HG03432 (cell line): ENCODE results near the gene MED9.

Experiments used
- ATAC-seq: cut with Tn5 transposase; IDR thresholded peaks from one replicate; pipeline ENCODE4 v1.9.1; 2021; ENCODE audit warnings: mild to moderate bottlenecking, moderate library complexity; ENCODE audit not compliant: unreplicated experiment

The MED9 gene

DNA sequence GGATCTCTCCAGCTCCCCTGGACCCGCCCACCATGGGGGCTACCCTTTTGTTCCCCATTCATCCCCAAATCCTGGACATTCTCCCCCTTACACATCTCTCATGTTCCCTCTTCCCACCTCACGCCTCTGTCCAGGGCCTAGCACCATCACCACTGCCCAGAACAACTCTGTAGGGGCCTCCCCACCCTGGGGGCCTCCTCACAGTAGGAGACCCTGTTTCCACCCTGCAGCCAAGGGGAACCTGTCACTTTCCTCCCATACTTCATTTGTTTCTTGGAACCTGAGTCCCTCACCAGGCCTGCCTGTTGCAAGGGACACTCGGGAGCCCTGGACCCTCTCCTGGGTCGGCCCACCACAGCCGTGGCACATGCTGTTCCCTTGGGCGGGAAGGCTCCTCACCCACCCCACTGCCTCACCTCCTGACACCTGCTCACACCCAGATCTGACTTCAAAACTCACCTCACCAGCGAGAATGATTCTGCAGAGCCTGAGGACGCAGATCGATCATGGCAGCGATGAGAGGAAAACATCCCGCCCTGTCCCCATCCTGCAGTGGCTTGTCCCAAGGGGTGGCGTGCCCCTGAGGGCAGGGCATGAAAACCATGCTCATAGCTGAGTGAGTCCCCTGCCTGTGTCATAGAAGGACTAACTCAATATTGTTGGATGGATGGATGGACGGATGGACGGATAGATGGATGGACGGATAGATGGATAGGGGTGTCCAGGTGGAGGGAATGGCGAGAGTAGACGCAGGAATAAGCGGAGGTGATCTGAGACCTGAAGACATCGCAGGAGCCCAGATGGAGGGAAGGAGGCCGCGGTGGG, 26.2 kb downstream of the MED9 start:
- no peak for ATAC-seq

DNA sequence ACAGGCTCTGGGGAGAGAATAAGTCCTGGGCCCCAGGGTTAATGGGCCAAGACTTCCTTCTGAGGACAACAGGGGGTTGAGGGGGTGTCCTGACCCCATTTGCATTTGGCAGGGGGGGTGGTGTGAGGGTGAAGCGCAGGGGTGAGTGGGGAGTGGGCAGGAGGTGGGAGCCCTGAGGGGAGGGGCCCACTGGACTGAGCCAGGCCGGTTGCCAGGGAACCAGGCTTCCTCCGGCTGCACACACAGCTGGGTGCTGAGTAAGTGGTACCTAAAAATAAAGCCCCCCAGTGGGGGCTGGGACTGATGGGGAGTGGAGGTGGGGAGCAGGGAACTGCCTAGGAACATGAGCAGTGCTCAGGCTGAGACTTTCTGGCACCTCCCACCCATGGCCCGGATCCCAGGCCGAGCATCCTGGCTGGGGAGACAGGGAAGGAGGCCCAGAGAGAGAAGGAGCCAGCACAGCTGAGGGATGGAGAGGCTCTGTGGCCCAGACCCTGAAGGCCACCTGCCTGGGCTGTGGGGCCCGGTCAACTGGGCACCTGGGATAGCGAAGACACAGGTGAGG, 26.8 kb downstream of the MED9 start:
- no peak for ATAC-seq

DNA sequence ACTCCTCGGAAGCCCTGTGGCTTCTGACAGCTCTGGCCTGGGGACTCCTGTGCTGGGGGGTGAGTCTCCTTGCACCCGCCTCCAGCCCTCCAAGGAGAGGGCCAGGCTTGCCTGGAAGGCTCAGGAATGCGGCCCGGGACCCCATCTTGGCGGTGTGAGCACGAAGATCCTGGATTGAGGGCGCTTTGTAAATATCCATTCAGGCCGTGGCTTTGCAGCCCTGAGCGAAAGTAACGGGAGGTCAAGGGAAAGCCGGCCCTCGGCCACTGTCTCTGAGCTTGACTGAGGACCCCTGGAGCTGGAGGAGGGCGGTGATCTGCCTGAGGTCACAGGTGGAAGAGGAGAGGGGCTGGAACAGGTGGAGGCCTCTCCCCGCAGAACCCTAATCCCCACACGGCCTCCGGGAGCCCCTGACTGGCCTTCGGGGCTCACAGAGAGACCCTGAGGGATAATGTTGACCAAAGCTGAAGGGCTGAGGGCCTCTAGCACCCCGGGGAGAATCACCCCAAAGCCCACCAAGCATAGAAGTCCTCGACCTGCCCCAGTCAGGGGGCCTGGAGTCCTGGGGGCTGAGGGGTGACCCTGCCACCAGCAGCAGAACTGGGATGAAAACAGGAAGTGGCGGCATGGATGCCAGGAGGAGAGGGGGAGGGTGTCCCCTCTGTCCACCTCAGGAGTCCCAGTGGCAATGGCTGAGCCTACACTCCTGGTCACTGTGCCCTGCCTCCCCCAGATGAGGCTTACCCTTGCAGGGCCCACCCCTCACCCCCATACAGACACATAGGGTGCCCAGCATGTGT, 27.7 kb downstream of the MED9 start:
- ATAC-seq: no peak

DNA sequence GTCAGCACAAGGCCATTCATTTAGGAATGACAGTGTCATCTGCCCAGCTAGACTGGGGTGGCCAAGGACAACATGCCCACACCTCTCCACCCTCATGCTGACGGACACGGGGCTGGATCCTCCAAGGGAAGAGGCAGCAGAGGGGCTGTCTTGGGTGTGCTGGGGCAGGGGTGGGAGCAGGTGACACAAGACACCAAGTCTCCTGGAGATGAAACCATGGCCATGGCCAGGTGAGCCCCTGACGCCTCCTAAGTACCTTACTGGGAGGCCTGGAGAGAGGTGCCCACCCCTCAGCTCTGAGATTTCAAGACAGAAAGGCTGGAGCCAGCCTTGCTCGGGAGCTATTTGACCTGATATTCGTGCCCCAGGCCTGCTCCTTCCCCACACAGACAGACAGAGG, 28.4 kb downstream of the MED9 start:
- ATAC-seq: no peak

DNA sequence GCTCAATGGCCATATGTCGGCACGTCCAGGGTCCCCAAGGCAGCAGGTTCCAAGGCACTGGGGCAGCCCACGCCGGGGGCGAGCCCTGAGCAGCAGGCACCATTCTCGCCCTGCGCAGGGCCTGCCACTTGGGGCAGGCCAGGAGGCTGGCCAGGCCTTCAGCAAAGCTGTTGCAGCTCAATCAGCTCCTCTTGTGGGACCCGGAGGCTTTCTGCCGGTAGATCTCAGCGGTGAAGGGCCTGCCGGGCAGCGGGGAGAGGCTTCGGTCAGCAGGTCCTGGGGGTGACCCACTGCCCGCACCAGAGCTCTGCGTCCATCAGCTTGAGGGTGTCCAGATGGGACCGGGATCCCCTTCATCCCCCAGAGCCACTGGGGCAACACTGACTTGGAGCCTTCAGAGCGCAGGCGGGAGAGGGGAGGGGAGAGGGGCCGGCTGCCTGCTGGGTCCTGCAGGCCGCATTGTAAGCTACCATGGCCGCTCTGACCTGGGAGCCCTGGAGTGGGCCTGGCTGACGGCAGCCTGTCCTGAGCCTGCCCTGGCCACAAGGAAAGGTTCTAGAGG, 28.9 kb downstream of the MED9 start:
- no peak for ATAC-seq

DNA sequence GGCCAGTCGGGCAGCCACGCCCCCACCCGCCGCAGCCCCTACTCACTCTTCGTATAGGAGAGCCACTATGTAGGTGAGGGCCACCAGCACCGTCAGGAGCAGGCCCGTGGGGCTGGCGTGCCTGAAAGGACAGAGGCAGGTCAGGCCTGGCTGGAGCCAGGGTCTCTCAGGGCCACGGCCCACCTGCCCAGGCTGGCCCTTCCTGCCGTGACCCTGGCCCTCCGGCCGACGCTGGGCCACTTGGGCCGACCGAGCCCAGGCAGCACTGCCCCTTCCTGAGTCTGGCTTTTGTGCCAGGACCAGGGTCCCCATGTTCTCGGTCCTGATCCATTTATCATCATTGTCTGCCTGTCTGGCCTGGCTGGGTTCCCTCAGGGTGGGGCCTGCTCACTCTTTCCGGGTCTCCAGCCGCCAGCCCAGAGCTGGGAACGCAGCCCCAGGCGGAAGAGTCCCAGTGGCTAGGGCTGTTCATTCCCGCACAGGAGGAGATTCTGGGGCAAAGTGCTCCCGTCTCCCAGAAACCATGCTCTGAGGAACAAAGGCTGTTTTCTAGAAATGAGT, 29.5 kb downstream of the MED9 start:
- no peak for ATAC-seq

DNA sequence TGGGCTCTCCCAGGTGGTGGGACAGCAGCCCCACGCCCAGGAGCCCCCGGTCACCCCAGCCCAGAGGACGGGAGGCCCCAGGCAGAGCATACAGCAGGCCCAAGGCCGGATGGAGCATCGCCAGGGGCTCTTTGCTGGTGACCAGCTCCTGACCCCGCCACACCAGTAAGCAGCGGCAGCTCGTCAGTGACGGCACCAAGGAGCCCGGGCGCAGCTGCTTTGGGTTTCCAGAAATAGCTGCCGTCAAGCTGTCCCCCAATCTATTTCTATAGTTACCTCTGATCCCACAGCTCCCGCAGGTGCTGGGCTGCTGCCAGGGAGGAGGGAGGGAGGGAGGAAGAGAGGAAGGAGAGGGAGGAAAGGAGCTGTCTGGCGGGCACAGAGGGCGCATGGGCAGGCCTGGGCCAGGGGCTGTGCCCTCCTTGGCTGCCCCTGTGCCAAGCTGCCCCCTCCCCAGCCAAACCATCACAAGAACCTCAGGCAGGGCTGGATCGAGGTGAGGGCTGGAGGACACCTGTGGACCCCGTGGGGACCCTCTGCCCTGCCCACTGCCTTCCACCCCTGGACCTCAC, 30.2 kb downstream of the MED9 start:
- no peak for ATAC-seq

DNA sequence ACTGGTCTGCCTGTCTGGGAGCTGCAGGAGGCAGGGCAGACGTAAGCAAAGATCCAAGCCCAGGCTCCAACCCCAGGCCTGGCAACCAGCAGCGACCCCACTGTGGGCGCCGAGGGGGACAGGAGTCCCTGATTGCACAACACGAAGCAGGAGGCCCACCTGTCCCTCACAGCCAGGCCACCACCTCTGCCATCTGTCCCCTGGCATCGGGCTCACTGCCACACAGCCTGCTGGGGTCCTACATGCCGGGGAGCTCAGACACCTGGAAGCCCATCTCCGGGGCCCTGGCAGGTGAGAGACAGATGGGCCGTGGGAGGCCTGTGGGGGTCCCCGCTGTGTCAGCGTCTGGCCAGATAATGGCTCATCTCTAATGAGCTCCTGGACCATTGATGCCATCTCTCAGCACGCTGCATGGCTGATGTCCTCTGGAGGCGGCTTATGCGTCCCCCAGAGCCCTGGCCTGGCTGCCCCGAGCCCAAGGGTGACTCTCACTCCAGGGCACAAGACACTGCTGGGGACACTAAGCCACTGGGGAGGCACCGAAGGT, 30.7 kb downstream of the MED9 start:
- no peak for ATAC-seq

DNA sequence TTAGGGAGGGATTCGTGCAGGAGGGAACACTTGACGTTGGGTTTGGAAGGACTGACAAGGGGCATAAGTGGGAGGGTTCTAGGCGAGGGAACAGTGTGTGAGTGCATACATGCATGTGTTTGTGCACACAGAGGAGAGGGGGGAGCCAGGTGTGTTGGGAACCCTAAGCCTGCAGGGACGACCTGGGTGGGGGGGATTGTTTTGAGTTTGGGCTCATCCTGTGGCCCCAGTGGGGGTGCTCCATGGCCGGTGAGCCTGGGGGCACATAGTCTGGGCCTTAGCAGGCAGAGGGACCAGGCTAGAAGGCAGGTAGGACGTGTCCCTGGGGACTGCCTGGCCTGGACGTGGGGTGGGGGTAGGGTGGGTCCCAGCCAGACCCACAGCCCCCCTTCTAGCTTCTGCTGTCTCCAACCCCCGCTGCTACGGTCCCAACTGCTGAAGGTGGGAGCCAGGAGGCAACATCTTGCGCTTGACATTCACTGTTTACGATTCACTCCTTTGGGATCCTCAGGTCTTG, 31.3 kb downstream of the MED9 start:
- no peak for ATAC-seq

DNA sequence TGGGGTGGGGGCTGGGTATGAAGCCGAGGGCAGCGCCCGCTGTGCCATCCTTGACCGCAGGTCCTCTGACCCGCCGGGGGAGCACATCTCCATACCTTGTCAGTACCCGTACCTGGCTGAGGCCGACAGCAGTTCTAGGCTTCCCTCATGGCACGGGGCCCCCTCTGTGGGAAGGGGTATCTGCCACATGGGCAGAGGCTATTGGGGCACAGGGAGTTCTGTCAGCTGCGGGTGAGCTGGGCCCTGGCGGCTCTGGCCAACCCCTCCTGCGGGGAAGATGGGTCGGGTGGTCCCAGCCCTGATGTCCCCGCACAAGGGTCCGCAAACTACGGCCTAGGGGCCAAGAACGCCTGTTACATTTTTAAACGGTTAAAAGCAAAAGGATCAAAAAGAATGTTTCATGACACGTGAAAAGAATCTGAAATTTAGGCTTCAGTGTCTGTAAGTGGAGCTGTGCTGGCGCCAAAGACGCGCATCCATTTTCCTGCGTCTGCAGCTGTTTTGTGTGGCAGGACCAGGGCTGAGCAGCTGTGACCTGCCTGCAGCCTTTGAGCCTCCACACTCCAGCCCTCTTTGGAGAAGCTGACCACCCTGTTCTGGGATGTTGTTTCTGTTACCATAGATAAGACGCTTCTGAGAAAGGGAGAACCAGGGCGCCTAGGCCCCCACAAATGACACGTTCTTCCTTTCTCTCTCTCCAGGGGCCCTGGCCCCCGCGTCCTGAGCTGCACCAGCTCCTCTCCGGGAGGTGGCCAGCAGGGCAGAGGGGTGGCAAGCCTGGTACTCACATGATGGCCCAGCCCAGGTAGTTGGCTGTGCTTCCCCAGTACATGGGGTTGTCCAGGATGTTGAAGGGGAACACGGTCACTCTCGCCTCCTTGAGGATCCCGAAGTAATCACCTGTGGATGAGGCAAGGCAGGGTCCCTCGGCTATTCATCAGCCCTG, 32.1 kb downstream of the MED9 start:
- no peak for ATAC-seq

DNA sequence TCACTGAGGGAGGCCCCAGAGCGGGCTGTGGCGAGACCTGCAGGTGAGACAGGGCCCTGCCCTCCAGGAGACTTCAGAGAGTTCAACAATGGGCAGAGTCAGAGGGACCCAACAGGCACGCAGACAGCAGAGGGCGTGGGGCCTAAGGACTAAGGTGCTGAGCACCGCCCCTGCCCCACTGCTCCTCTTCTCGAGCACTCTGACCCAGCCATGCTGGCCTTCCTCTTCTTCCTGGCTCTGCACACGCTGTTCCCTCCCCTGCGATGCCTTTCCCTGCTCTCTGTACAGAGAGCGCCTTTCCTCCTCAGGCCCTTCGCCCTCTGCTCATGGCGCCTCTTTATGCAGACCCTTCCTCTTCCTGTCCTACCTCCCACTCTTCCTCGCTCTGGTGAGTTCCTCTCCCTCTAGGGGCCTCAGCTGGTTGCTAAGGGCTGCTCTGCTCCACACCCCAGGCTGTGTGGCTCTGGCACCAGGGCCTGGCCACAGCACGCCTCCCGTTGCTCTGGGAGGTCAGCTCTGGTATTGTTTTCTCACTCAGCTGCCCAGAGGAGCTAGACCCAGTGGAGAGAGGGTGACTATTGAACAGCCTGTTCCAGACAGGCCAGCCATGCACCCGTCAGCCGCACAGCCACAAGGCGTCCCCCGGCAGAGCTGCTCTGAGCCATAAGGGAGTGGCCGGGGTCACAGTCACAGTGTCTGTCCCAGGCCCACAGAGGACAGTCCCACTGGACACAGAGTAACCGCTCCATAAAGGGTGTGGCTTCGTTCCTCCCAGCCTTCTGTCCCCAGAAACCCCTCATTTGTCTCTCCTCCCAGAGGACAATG, 33.0 kb downstream of the MED9 start:
- no peak for ATAC-seq

DNA sequence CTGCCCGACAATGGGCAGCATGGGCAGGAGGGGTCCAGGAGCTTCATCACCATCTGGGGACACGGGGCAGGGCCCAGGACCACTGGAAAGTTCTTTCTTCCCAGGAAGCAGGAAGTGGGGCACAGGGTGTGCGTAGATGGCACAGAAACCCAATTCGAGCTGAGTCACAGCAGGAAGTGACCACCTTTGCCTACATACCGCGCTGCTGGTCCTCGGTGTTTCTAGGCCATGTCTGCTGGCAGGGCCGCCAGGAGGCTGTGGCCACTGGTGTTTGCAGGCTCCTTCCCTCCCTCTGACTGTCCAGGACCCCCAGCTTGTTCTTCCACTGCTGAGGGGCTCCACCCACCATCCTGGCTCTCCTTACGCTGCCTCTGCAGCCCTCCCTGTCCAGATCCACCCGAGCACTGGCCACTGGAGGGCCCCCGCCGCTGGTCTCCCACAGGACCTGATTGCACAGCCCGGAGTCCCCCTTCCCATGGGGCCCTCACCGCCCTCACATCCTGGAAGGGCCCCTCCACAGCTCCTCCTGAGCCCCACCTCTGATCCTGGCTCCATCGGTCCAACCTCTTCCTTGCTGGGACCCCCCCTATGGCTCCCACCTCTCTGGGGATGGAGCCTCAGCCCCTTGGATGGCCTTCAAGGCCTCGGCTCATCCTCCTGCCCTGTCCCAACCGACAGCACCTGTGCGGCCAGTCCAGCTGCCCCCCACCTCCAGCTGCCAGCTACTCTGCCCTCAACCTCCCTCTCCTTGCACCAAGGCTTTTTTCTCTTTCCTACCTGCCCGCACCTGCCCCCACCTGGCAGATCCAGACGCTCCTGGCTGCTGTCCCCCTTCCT, 33.9 kb downstream of the MED9 start:
- no peak for ATAC-seq

DNA sequence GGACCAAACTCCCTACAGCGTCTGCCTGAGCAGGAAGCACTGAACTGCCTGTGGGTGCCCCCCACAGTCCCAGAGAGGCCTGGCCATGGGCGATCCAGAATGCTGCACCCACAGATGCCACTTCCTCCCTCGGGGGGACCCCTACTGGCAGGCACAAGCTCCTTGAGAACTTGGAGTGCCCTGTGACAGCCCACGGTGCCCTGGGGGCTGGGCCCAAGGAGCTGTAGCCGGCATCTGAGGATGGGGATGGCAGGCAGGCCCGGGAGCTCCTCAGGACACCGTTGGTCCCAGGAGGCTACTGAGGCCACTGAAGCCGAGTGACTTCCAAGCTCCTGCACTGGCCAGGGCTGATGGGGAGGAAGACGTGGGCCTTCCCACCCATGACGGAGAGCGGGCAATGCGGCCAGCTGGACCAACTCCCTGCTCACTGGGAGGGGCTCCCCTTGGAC, 34.5 kb downstream of the MED9 start:
- no peak for ATAC-seq

DNA sequence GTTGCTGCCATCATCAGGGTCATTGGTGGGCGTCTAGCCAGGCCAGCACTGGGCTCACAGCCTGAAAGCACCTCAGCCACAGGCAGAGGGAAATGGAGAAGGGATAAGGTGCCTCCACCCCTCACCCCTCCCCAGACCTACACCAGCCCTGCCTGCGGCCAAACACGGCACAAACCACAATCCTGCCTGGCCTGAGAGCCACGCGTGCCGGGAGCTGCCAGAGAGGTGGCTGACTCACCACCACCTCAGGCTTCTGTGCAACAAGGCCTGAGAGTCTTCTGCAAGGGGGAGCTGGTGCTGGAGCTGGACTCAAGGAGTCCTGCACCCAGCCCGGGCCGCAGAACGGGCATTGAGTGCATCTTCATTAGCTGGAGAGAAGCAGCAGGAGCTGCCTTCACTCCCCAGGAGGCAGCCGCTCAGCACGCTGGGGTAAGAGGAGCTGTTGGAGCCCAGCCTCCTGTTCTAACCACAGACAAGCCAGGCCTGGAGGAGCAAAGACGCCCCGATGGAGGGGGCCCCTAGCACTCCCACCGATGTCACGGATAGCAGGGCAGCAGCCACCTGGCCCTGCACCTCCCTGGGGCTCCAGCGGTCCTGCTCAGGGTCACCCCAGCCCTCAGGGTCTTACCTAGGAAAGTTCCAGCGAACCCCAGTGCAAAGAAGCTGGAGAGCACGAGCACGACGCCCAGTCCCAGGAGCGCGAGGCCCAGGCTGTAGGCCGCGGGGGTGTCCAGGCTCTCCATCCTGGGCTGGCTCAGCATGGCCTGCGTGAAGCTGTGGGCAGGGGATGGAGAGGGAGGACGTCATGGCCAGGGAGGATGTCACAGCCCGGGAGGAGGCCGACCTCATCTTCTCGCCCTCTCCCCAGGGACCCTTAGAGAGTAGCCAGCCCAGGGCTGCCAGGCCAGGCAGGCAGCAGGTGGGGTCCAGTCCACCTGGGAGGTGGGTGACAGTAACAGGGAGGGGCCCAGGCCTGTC, 35.4 kb downstream of the MED9 start:
- no peak for ATAC-seq

DNA sequence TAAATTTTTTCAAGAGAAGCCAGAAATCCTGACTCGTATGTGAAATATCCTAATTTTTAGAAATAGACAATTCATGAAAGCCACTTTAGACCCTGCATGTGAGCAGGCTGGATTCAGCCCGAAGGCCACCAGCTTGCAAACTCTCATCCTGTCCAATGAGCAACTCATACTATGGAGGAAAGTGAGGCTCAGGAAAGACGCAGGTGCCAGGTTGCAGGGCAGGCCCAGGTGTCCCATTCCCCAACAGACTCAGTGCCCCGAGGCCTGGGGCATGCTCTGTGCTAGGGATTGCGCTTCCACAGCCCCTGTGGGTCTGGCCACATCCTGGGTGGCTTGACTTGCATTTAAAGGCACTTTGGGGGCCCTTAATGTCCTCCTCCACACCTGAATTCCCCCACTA, 36.1 kb downstream of the MED9 start:
- no peak for ATAC-seq

DNA sequence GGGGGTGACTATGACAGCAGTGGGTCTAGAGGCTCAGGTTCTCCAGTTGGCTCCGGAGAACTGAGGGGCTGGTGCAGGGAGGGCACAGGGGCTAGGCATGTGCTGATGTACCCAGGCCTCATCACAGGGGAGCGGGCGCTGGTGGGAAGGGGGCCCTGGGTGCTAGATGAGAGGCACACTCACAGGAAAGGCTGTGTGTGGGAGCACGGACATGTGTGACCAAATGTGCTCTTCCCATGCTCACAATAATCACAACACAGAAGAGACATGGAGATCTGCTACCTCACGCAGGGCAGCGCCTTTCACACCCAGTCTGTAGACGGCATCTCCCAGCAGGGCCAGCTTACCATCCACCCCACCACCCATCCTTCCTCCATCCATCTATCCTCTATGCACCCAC, 36.8 kb downstream of the MED9 start:
- no peak for ATAC-seq
